ENCODE results near the gene DEF6. TPM values are rescaled to one million over a fixed set of nuclear protein-coding genes. Genes with fewer than 3 reads are reported as not detected.

Gene DEF6
- total and polyA plus RNA-seq, 2 of the 13 experiments (the other 11 are each of a cell fraction or from before 2014, with no cell fraction given) = 5.2 to 10.0 TPM

DNA sequence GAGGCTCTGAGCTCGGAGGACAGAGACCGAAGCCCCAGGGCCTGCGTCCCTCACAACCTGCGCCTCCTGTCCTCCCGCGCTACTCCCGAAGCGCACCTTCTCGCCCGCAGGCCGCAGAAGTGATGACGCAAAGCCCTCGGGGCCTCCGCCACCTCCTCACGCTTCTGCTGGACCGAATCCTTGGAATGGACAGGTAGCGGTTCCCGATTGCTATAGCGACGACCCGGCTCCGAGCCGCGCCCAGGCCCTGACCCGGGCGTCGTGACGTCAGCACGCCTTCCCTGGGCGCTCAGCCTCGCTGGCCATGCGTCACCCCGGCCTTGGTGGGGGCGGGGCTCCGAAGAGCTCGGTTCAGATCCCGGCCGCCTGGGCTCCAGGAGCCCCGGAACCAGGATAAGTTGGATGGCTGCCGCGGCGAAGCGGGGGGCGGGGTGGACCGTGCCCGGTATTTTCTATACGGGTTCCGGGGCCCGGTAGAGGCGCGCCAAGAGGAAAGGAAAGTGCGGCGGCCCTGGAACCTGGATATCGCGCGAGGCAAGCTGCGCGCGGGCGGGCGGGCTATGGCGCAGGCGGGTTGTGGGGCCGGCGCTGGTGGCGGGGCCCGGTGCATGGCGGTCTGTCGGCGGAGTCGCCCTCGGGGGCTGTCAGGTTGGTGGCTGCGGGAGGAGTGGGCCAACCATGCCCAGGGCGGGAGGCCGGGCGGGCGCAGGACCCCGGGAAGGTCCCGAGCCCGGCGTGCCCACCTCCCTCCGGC is 38.2 kb upstream of the DEF6 start, which contains the start of gene ZNF76 (continued):
- TF ChIP-seq, protein P1, sequence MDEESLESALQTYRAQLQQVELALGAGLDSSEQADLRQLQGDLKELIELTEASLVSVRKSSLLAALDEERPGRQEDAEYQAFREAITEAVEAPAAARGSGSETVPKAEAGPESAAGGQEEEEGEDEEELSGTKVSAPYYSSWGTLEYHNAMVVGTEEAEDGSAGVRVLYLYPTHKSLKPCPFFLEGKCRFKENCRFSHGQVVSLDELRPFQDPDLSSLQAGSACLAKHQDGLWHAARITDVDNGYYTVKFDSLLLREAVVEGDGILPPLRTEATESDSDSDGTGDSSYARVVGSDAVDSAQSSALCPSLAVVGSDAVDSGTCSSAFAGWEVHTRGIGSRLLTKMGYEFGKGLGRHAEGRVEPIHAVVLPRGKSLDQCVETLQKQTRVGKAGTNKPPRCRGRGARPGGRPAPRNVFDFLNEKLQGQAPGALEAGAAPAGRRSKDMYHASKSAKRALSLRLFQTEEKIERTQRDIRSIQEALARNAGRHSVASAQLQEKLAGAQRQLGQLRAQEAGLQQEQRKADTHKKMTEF (CRISPR knock-in tag; IDR thresholded peaks at IDR 0.05) = peak; percentile 100
- TF ChIP-seq, protein P2, sequence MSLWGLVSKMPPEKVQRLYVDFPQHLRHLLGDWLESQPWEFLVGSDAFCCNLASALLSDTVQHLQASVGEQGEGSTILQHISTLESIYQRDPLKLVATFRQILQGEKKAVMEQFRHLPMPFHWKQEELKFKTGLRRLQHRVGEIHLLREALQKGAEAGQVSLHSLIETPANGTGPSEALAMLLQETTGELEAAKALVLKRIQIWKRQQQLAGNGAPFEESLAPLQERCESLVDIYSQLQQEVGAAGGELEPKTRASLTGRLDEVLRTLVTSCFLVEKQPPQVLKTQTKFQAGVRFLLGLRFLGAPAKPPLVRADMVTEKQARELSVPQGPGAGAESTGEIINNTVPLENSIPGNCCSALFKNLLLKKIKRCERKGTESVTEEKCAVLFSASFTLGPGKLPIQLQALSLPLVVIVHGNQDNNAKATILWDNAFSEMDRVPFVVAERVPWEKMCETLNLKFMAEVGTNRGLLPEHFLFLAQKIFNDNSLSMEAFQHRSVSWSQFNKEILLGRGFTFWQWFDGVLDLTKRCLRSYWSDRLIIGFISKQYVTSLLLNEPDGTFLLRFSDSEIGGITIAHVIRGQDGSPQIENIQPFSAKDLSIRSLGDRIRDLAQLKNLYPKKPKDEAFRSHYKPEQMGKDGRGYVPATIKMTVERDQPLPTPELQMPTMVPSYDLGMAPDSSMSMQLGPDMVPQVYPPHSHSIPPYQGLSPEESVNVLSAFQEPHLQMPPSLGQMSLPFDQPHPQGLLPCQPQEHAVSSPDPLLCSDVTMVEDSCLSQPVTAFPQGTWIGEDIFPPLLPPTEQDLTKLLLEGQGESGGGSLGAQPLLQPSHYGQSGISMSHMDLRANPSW (CRISPR knock-in tag; IDR thresholded peaks at IDR 0.05; ENCODE audit: borderline replicate concordance) = peak; percentile 58; the same call in 1 of the 2 replicates
- TF ChIP-seq, protein P3, sequence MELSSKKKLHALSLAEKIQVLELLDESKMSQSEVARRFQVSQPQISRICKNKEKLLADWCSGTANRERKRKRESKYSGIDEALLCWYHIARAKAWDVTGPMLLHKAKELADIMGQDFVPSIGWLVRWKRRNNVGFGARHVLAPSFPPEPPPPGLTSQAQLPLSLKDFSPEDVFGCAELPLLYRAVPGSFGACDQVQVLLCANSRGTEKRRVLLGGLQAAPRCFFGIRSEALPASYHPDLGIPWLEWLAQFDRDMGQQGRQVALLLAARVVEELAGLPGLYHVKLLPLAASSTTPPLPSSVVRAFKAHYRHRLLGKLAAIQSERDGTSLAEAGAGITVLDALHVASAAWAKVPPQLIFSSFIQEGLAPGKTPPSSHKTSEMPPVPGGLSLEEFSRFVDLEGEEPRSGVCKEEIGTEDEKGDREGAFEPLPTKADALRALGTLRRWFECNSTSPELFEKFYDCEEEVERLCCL (CRISPR knock-in tag; IDR thresholded peaks at IDR 0.05; ENCODE audit: borderline replicate concordance) = peak; percentile 54; the same call in 1 of the 2 replicates
- TF ChIP-seq ZFP36L2 (CRISPR knock-in tag; IDR thresholded peaks at IDR 0.05) = 0 out of 2 replicates have a peak, but pooled peaks have one; percentile 37
- peak; percentile 96 for TF ChIP-seq KDM5B (CRISPR knock-in tag; IDR thresholded peaks at IDR 0.05; ENCODE audit: borderline replicate concordance)
- TF ChIP-seq PHF21A (CRISPR knock-in tag; IDR thresholded peaks at IDR 0.05) = peak; percentile 98
- TF ChIP-seq, protein P4, sequence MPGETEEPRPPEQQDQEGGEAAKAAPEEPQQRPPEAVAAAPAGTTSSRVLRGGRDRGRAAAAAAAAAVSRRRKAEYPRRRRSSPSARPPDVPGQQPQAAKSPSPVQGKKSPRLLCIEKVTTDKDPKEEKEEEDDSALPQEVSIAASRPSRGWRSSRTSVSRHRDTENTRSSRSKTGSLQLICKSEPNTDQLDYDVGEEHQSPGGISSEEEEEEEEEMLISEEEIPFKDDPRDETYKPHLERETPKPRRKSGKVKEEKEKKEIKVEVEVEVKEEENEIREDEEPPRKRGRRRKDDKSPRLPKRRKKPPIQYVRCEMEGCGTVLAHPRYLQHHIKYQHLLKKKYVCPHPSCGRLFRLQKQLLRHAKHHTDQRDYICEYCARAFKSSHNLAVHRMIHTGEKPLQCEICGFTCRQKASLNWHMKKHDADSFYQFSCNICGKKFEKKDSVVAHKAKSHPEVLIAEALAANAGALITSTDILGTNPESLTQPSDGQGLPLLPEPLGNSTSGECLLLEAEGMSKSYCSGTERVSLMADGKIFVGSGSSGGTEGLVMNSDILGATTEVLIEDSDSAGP (CRISPR knock-in tag; IDR thresholded peaks at IDR 0.05; ENCODE audit: borderline replicate concordance) = peak; percentile 94
- peak; percentile 98 for TF ChIP-seq IRX3 (CRISPR knock-in tag; IDR thresholded peaks at IDR 0.05; ENCODE audit: borderline replicate concordance, low read depth)
- no peak for TF ChIP-seq ATM (IDR thresholded peaks at IDR 0.05; ENCODE audit: borderline replicate concordance)
- TF ChIP-seq NFATC3 (CRISPR knock-in tag; IDR thresholded peaks at IDR 0.05) = no peak
- peak; percentile 87; the same call in 1 of the 2 replicates for TF ChIP-seq ZNF607 (CRISPR knock-in tag; IDR thresholded peaks at IDR 0.05; ENCODE audit: borderline replicate concordance)
- peak; percentile 98 for TF ChIP-seq ZNF614 (CRISPR knock-in tag; IDR thresholded peaks at IDR 0.05; ENCODE audit: borderline replicate concordance)
- TF ChIP-seq ZNF20 (CRISPR knock-in tag; IDR thresholded peaks at IDR 0.05) = 0 out of 2 replicates have a peak, but pooled peaks have one; percentile 24
- no peak for TF ChIP-seq ZNF367 (CRISPR knock-in tag; IDR thresholded peaks at IDR 0.05; ENCODE audit: borderline replicate concordance)
- TF ChIP-seq, protein P5, sequence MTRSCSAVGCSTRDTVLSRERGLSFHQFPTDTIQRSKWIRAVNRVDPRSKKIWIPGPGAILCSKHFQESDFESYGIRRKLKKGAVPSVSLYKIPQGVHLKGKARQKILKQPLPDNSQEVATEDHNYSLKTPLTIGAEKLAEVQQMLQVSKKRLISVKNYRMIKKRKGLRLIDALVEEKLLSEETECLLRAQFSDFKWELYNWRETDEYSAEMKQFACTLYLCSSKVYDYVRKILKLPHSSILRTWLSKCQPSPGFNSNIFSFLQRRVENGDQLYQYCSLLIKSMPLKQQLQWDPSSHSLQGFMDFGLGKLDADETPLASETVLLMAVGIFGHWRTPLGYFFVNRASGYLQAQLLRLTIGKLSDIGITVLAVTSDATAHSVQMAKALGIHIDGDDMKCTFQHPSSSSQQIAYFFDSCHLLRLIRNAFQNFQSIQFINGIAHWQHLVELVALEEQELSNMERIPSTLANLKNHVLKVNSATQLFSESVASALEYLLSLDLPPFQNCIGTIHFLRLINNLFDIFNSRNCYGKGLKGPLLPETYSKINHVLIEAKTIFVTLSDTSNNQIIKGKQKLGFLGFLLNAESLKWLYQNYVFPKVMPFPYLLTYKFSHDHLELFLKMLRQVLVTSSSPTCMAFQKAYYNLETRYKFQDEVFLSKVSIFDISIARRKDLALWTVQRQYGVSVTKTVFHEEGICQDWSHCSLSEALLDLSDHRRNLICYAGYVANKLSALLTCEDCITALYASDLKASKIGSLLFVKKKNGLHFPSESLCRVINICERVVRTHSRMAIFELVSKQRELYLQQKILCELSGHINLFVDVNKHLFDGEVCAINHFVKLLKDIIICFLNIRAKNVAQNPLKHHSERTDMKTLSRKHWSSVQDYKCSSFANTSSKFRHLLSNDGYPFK (CRISPR knock-in tag; IDR thresholded peaks at IDR 0.05; ENCODE audit: borderline replicate concordance) = peak; percentile 93

All from HepG2 (cell line).